ENCODE results near the gene GNAT1.

DNA sequence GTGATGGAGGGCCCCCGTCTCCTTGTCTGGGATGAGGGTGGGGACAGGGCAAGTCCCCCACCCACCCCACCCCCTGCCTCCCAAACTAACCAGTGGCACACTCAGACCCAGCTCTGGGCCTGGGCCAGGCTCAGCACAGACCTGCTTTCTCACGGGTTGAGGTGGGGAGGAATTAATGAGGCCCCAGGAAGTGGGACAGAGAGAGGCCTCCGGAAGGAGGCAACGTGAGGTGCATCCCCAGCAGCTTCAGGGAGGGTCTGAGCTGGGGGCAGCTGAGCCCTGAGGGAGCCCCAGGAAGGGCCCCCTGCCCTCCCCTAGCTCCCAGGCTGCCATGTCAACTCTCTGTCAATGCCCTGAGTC is 29.6 kb downstream of the GNAT1 start:
- TF ChIP-seq EZH2 (IDR thresholded peaks at IDR 0.05; ENCODE audit: low read length, unreplicated experiment) (no peak), EZH2phosphoT487 (IDR thresholded peaks at IDR 0.05; ENCODE audit: borderline replicate concordance, low read length) (no peak)
- TF ChIP-seq, protein P1, sequence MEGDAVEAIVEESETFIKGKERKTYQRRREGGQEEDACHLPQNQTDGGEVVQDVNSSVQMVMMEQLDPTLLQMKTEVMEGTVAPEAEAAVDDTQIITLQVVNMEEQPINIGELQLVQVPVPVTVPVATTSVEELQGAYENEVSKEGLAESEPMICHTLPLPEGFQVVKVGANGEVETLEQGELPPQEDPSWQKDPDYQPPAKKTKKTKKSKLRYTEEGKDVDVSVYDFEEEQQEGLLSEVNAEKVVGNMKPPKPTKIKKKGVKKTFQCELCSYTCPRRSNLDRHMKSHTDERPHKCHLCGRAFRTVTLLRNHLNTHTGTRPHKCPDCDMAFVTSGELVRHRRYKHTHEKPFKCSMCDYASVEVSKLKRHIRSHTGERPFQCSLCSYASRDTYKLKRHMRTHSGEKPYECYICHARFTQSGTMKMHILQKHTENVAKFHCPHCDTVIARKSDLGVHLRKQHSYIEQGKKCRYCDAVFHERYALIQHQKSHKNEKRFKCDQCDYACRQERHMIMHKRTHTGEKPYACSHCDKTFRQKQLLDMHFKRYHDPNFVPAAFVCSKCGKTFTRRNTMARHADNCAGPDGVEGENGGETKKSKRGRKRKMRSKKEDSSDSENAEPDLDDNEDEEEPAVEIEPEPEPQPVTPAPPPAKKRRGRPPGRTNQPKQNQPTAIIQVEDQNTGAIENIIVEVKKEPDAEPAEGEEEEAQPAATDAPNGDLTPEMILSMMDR (conservative IDR thresholded peaks at IDR 0.05; ENCODE audit: low read depth, low read length), result no peak
